Measurements from ENCODE around the gene MYO15B. TPM values are rescaled to one million over a fixed set of nuclear protein-coding genes. Genes with fewer than 3 reads are reported as not detected.

MYO15B gene
- total and polyA plus RNA-seq, 2 of the 4 experiments (the other 2 are of a cell fraction), result 0.18 to 0.65 TPM

DNA sequence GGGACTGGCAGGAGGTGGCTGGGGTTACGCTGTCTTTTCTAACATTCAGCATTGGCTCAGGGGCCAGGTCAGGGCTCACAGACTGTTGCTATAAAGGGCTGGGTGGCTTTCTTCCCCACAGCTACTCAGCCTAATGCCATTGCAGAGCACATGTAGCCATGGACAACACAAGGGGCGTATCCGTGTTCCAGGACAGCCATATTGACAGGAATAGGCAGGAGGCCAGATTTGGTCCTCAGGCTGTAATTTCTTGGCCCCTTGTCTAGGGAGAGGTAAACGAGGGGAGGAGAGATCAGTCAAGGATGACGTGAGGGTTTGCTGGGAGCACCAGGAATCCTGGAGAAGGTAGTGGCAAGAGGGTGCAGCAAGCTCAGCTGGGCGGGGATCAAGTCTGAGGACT is 21.2 kb upstream of the MYO15B start:
- no peak overlapping the region for H3K27ac ChIP-seq (ENCODE audit: insufficient read depth, low read length)
- DNase-seq, result no peak
- dilution Hi-C loops (cut with HindIII; ENCODE audit: low sequenced_read_pairs, unreplicated experiment) (no loop called here), in situ Hi-C loops (cut with MboI; ENCODE audit: low sequenced_read_pairs) (no loop called here), intact Hi-C loops (cut with micrococcal nuclease) (no loop called here)
- H2AK5ac ChIP-seq (ENCODE audit: low read depth, low read length), result no peak overlapping the region
- CTCF ChIA-PET, result no interaction called here
- H4K91ac ChIP-seq (ENCODE audit: insufficient read depth, low read depth, low read length), result no peak overlapping the region
- no peak overlapping the region for H2BK20ac ChIP-seq (ENCODE audit: low read depth, low read length)
- no peak overlapping the region for H3K4me2 ChIP-seq (ENCODE audit: low read depth, low read length)
- H3K23ac ChIP-seq (ENCODE audit: low read depth, low read length), result no peak overlapping the region
- ATAC-seq (ENCODE audit: low read depth), result no peak
- no peak overlapping the region for H3K4ac ChIP-seq (ENCODE audit: low read depth, low read length)
- no peaks in the 10 kb centered on the region for H4K20me1 ChIP-seq (ENCODE audit: insufficient read depth, low read length)
- no peak overlapping the region for H2BK5ac ChIP-seq (ENCODE audit: low read depth, low read length, poor library complexity, severe bottlenecking)
- no peak overlapping the region for H3K18ac ChIP-seq (ENCODE audit: low read depth, low read length)
- WGBS, 2 experiments (ENCODE audit: extremely low coverage in 2 of 2, insufficient read length in 1 of 2), result 100% methylated on average over 1 of the region's 6 CpGs; no CpG with 5 or more reads in 1 of the 2 experiments
- POLR2A ChIA-PET (ENCODE audit: unreplicated experiment), result no interaction called here
- H3K79me1 ChIP-seq (ENCODE audit: low read depth in 1 of 2, low read length in 2 of 2), result no peaks in the 10 kb centered on the region
- no peaks in the 10 kb centered on the region for H3K9me3 ChIP-seq (ENCODE audit: control insufficient read depth, insufficient read depth, low read length)
- H3K56ac ChIP-seq (ENCODE audit: extremely low read depth, insufficient read depth, low read length), result no peak overlapping the region
- no TSS peak for BruUV-seq (replicated peaks)
- H3K9me1 ChIP-seq (ENCODE audit: insufficient read depth, low read length), result no peaks in the 10 kb centered on the region
- no peak overlapping the region for H3K14ac ChIP-seq (replicated peaks; ENCODE audit: low read depth, low read length)
- no peak overlapping the region for H2AK9ac ChIP-seq (replicated peaks; ENCODE audit: low read depth, low read length, poor library complexity)
- no peak overlapping the region for H3K9ac ChIP-seq (ENCODE audit: low read depth, low read length)
- no peak overlapping the region for H2AFZ ChIP-seq (replicated peaks; ENCODE audit: low read length, poor library complexity)
- H4K5ac ChIP-seq (ENCODE audit: low read depth, low read length), result no peak overlapping the region
- no peak overlapping the region for H2BK120ac ChIP-seq (ENCODE audit: low read depth, low read length)
- H2BK15ac ChIP-seq (ENCODE audit: low read depth, low read length), result no peak overlapping the region
- H3K4me1 ChIP-seq (ENCODE audit: control insufficient read depth, insufficient read depth, low read length), result peaks cover 1% of the 10 kb centered on the region; the same call in 1 of the 2 replicates
- H4K8ac ChIP-seq (ENCODE audit: low read depth in 2 of 2, low read length in 2 of 2), result no peak overlapping the region
- no peak overlapping the region for H3K4me3 ChIP-seq (ENCODE audit: insufficient read depth, low read depth, low read length)
- no peaks in the 10 kb centered on the region for H3K36me3 ChIP-seq (ENCODE audit: control insufficient read depth, insufficient read depth, low read length)
- H3K27me3 ChIP-seq (ENCODE audit: control insufficient read depth, insufficient read depth, low read length), result peaks cover 35% of the 10 kb centered on the region
- no peak for TF ChIP-seq FOS (IDR thresholded peaks at IDR 0.05; ENCODE audit: low read depth, low read length)
- no peak for TF ChIP-seq CEBPB (IDR thresholded peaks at IDR 0.05; ENCODE audit: low read depth, low read length)
- TF ChIP-seq BHLHE40 (IDR thresholded peaks at IDR 0.05; ENCODE audit: low read depth, low read length), result no peak
- no peak for TF ChIP-seq SMC3 (IDR thresholded peaks at IDR 0.05; ENCODE audit: low read depth, low read length)
- no peak for TF ChIP-seq MAZ (IDR thresholded peaks at IDR 0.05; ENCODE audit: borderline replicate concordance, low read depth, low read length)
- no peak for TF ChIP-seq RCOR1 (IDR thresholded peaks at IDR 0.05; ENCODE audit: insufficient replicate concordance, low read length)
- TF ChIP-seq USF2 (IDR thresholded peaks at IDR 0.05; ENCODE audit: low read depth, low read length), result no peak
- no peak for TF ChIP-seq RAD21 (IDR thresholded peaks at IDR 0.05; ENCODE audit: low read length)
- no peak for TF ChIP-seq NFE2L2 (IDR thresholded peaks at IDR 0.05; ENCODE audit: low read depth, low read length)
- TF ChIP-seq CTCF (conservative IDR thresholded peaks at IDR 0.05; ENCODE audit: low read depth, low read length), result no peak
- no peak for TF ChIP-seq MXI1 (IDR thresholded peaks at IDR 0.05; ENCODE audit: borderline replicate concordance, low read depth, low read length)
- no peak for TF ChIP-seq RFX5 (IDR thresholded peaks at IDR 0.05; ENCODE audit: low read depth, low read length)
- TF ChIP-seq POLR2A (IDR thresholded peaks at IDR 0.05; ENCODE audit: low read depth, low read length), result no peak
- TF ChIP-seq, protein P1, sequence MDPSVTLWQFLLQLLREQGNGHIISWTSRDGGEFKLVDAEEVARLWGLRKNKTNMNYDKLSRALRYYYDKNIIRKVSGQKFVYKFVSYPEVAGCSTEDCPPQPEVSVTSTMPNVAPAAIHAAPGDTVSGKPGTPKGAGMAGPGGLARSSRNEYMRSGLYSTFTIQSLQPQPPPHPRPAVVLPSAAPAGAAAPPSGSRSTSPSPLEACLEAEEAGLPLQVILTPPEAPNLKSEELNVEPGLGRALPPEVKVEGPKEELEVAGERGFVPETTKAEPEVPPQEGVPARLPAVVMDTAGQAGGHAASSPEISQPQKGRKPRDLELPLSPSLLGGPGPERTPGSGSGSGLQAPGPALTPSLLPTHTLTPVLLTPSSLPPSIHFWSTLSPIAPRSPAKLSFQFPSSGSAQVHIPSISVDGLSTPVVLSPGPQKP (IDR thresholded peaks at IDR 0.05; ENCODE audit: borderline replicate concordance, low read depth, low read length), result no peak

All from IMR-90 (cell line).